Gastrocnemius medialis (tissue), 4 donors: ENCODE results near the gene NDUFB2. TPM values are rescaled to one million over a fixed set of nuclear protein-coding genes. Genes with fewer than 3 reads are reported as not detected.
"Not testable (repeated sequence)": the region's sequence is repeated elsewhere in the genome, so short reads cannot be mapped to it uniquely, and the experiment has no call there.

ENCODE experiments used
- ATAC-seq, 2 donors: fragments of 150-250 bp; one replicate each; pipeline ENCODE4 v1.9.1; 2016
- DNase-seq, 2 donors: peaks; one replicate each; pipeline ENCODE4 v3.0.0-alpha.2; 2019
- H3K27ac ChIP-seq, 4 donors: fragments of 200-600 bp; sonication (generic); 1 replicate in 1 of 4; 2 replicates in 3 of 4; pipeline ENCODE4 v1.5.1; 2016 to 2018; ENCODE audit warnings: mild to moderate bottlenecking in 2 of 4, moderate library complexity in 1 of 4
- H3K27me3 ChIP-seq, 3 donors: fragments of 200-600 bp; sonication (generic) in 2 of 3; 1 replicate in 1 of 3; 2 replicates in 2 of 3; pipeline versions ENCODE4 v1.5.1 to v1.6.0; 2016 to 2019; ENCODE audit warnings: mild to moderate bottlenecking in 1 of 3, moderate library complexity in 1 of 3
- H3K36me3 ChIP-seq, 2 donors: fragments of 200-600 bp; sonication (generic) in 1 of 2; one replicate each; pipeline ENCODE4 v1.5.1; 2017 to 2018
- H3K4me1 ChIP-seq, 2 donors: fragments of 200-600 bp; sonication (generic) in 1 of 2; one replicate each; pipeline ENCODE4 v1.5.1; 2016 to 2017; ENCODE audit warnings: mild to moderate bottlenecking in 2 of 2
- H3K4me3 ChIP-seq, 4 donors: fragments of 200-600 bp; sonication (generic) in 3 of 4; 1 replicate in 1 of 4; 2 replicates in 3 of 4; pipeline ENCODE4 v1.5.1; 2016 to 2019; ENCODE audit warnings: mild to moderate bottlenecking in 2 of 4
- H3K9me3 ChIP-seq, 3 donors: fragments of 200-600 bp; sonication (generic) in 2 of 3; 1 replicate in 1 of 3; 2 replicates in 2 of 3; pipeline ENCODE4 v1.5.1; 2016 to 2019
- CTCF ChIP-seq, 5 experiments: fragments of 450-650 bp in 3 of 5; fragments of 200-600 bp in 2 of 5; sonication (generic) in 2 of 5; IDR thresholded peaks in 4 of 5; conservative IDR thresholded peaks in 1 of 5; 1 replicate in 4 of 5; 2 replicates in 1 of 5; pipeline ENCODE4 v1.5.1; 2016 to 2019; ENCODE audit warnings: antibody characterized with exemption in 5 of 5, mild to moderate bottlenecking in 3 of 5, moderate library complexity in 3 of 5
- POLR2A ChIP-seq, 2 donors: fragments of 450-650 bp; IDR thresholded peaks; one replicate each; pipeline ENCODE4 v1.6.1; 2017; ENCODE audit warnings: antibody characterized with exemption in 2 of 2, mild to moderate bottlenecking in 2 of 2, moderate library complexity in 2 of 2
- in situ Hi-C, 4 donors: fragments of 200-750 bp; cut with MboI; loops; one replicate each; pipeline versions ENCODE4 v1.15.0 to v1.8.0; 2017; ENCODE audit warnings: low sequenced_read_pairs in 4 of 4
- intact Hi-C: fragments of 100-400 bp; cut with DNase I; formaldehyde crosslinking; loops from one replicate; pipeline ENCODE4 v1.15.1; 2023; ENCODE audit warnings: low total_unique reads
- total RNA-seq, 4 donors: library from RNA; depleted of rRNA; stranded (reverse); fragments of >200 nt; gene quantifications; one replicate each; pipeline versions ENCODE4 v1.1.0 to v1.2.3, GENCODE V29; 2016

The NDUFB2 gene
- total RNA-seq, 4 donors from 2014 or later, result 449 to 793 (median 538) TPM

- no peaks in the 10 kb centered on the region for H3K9me3 ChIP-seq
- TF ChIP-seq POLR2A (IDR thresholded peaks at IDR 0.05) (no peak), CTCF (IDR thresholded peaks at IDR 0.05 in 4 of 5, conservative IDR thresholded peaks at IDR 0.05 in 1 of 5) (no peak)
- peak overlapping the region; percentile 68 to 82 (median 78) for H3K27ac ChIP-seq
- in situ Hi-C loops (loop anchor here in 3 of 4 donors (5.0 to 10.0 kb wide), 3 partner anchors 135 to 142 kb away; no protein-coding TSS in a partner anchor), intact Hi-C loops (loop anchor here (1.0 to 10.0 kb wide), 2 partner anchors 15 to 482 kb away; partner anchors contain the start of genes ADCK2 and KDM7A)
- H3K4me1 ChIP-seq, result peaks cover 23% of the 10 kb centered on the region in 2 donors
- no peaks in the 10 kb centered on the region for H3K27me3 ChIP-seq
- DNase-seq (peak in 1 of 2 donors; percentile 71), ATAC-seq (peak; percentile 77 to 94)
- no peaks in the 10 kb centered on the region for H3K36me3 ChIP-seq
- H3K4me3 ChIP-seq, result peak overlapping the region; percentile 39 to 50 (median 44)
These were observed 39.7 kb upstream of the NDUFB2 start for GRCh38 chr7:140656548-140657515.

GRCh38 chr7:140657891-140658290 is 38.6 kb upstream of the NDUFB2 start:
- in situ Hi-C loops (loop anchor here in 3 of 4 donors (5.0 to 10.0 kb wide), 3 partner anchors 136 to 143 kb away; no protein-coding TSS in a partner anchor), intact Hi-C loops (loop anchor here (10.0 kb wide), 1 partner anchor 483 kb away; the partner anchor contains the start of gene KDM7A)
- H3K27ac ChIP-seq, result no peak overlapping the region
- no peaks in the 10 kb centered on the region for H3K27me3 ChIP-seq
- H3K4me1 ChIP-seq, result peaks cover 23% of the 10 kb centered on the region in 2 donors
- H3K9me3 ChIP-seq, result no peaks in the 10 kb centered on the region
- no peaks in the 10 kb centered on the region for H3K36me3 ChIP-seq
- H3K4me3 ChIP-seq, result no peak overlapping the region
- ATAC-seq (no peak), DNase-seq (no peak)
- no peak for TF ChIP-seq CTCF (IDR thresholded peaks at IDR 0.05 in 4 of 5, conservative IDR thresholded peaks at IDR 0.05 in 1 of 5)
- no peak for TF ChIP-seq POLR2A (IDR thresholded peaks at IDR 0.05)

GRCh38 chr7:140659856-140660255 is 36.7 kb upstream of the NDUFB2 start:
- H3K27me3 ChIP-seq, result no peaks in the 10 kb centered on the region
- DNase-seq (no peak), ATAC-seq (no peak)
- H3K27ac ChIP-seq, result no peak overlapping the region
- intact Hi-C loops, result loop anchor here (10.0 kb wide), 1 partner anchor 485 kb away; the partner anchor contains the start of gene KDM7A
- H3K9me3 ChIP-seq, result no peaks in the 10 kb centered on the region
- H3K36me3 ChIP-seq, result no peaks in the 10 kb centered on the region
- H3K4me3 ChIP-seq, result no peak overlapping the region
- TF ChIP-seq CTCF (IDR thresholded peaks at IDR 0.05 in 4 of 5, conservative IDR thresholded peaks at IDR 0.05 in 1 of 5), result no peak
- no peak for TF ChIP-seq POLR2A (IDR thresholded peaks at IDR 0.05)
- peaks cover 15 to 16% of the 10 kb centered on the region in 2 donors for H3K4me1 ChIP-seq
- in situ Hi-C loops, result loop anchor here in 3 of 4 donors (5.0 to 10.0 kb wide), 3 partner anchors 138 to 145 kb away; no protein-coding TSS in a partner anchor

- Histone ChIP-seq H3K4me1 (peaks cover 12% of the 10 kb centered on the region in 2 donors), H3K4me3 (no peak overlapping the region), H3K27me3 (no peaks in the 10 kb centered on the region), H3K9me3 (no peaks in the 10 kb centered on the region), H3K27ac (no peak overlapping the region), H3K36me3 (no peaks in the 10 kb centered on the region)
- DNase-seq (no peak), ATAC-seq (no peak)
- TF ChIP-seq CTCF (IDR thresholded peaks at IDR 0.05 in 4 of 5, conservative IDR thresholded peaks at IDR 0.05 in 1 of 5) (no peak), POLR2A (IDR thresholded peaks at IDR 0.05) (no peak)
- in situ Hi-C loops (no loop called here), intact Hi-C loops (no loop called here)
These were observed 35.4 kb upstream of the NDUFB2 start for GRCh38 chr7:140661124-140661523.

- in situ Hi-C loops, result not testable (repeated sequence)
These were observed 33.6 kb upstream of the NDUFB2 start for GRCh38 chr7:140662938-140663337.

More at GRCh38 chr7:140662938-140663337, 33.6 kb upstream of the NDUFB2 start:
- DNase-seq, H3K36me3 ChIP-seq, H3K9me3 ChIP-seq, H3K27me3 ChIP-seq, H3K27ac ChIP-seq, intact Hi-C loops, H3K4me1 ChIP-seq, H3K4me3 ChIP-seq, ATAC-seq: not testable (repeated sequence)
